ENCODE data around the gene PSEN2. TPM values are rescaled to one million over a fixed set of nuclear protein-coding genes. Genes with fewer than 3 reads are reported as not detected.

The PSEN2 gene
- total and polyA plus RNA-seq, 2 of the 8 experiments (the other 6 are each of a cell fraction or from before 2014, with no cell fraction given): 22.9 to 29.0 TPM

DNA sequence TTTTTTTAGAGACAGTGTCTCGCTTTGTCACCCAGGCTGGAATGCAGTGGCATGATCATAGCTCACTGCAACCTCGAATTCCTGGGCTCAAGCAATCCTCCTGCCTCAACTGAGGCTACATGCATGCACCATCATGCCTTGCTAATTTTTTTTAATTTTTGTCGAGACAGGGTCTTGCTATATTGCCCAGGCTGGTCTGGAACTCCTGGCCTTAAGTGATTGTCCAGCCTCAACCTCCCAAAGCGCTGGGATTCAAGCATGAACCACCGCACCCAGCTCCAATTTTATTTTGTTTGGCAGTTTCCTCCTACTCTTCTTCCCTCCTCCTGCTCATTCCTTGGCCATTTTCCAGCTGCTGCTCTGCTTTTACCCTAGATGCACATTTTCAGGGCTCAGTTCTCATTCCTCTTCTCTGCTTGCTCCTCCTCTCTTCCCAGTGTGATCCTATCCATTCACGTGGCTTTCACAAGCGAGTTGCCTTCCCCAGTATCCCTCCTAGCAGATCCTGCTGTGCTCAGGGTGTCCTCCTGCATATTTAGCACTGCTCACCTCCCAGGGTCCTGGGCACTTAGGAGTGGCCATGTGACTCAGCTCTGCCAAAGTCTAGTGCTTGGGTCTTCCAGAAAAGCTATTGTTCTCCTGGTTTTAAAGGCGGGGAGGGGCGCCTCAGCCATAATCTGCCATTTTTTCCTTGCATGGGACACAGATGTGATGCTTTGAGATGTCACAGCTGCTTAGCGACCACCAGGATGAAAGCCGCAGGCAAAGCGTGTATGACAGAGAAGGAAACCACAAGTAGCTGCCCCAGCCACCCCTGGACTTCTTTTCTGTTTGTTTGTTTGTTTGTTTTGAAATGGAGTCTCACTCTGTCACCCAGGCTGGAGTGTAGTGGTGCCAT is 33.7 kb downstream of the PSEN2 start:
- Histone ChIP-seq H3K27ac (ENCODE audit: low read depth, low read length) (no peak overlapping the region), H2BK20ac (ENCODE audit: low read length) (no peak overlapping the region), H3K9me3 (ENCODE audit: insufficient read depth in 2 of 2, low read depth in 1 of 2, low read length in 1 of 2) (no peaks in the 10 kb centered on the region), H3K18ac (ENCODE audit: extremely low read depth, low read length) (no peak overlapping the region), H2BK120ac (replicated peaks; ENCODE audit: low read depth, low read length) (no peak overlapping the region), H3K4ac (replicated peaks; ENCODE audit: insufficient read length, low read depth, low read length) (no peak overlapping the region), H3K56ac (replicated peaks; ENCODE audit: insufficient read length, low read depth, low read length) (no peak overlapping the region), H2BK15ac (ENCODE audit: low read length) (no peak overlapping the region), H4K8ac (ENCODE audit: extremely low read depth, insufficient read depth, low read length) (no peak overlapping the region), H4K20me1 (replicated peaks in 1 of 2; ENCODE audit: control insufficient read depth in 1 of 2, insufficient read depth in 2 of 2, low read length in 2 of 2) (no peaks in the 10 kb centered on the region), H2AK5ac (ENCODE audit: low read depth, low read length) (no peak overlapping the region), H2BK12ac (ENCODE audit: low read depth, low read length) (no peak overlapping the region), H3K27me3 (replicated peaks in 1 of 4; ENCODE audit: control insufficient read depth in 3 of 4, extremely low read depth in 1 of 4, insufficient read depth in 3 of 4, low read length in 3 of 4) (no peaks in the 10 kb centered on the region), H3K79me1 (ENCODE audit: low read depth, low read length) (no peaks in the 10 kb centered on the region), H4K91ac (replicated peaks; ENCODE audit: insufficient read length, low read length) (no peak overlapping the region), H3K14ac (ENCODE audit: insufficient read length) (no peak overlapping the region), H3K4me3 (ENCODE audit: extremely low read depth in 1 of 4, insufficient read depth in 2 of 4, low read depth in 3 of 4, low read length in 4 of 4) (no peak overlapping the region), H4K5ac (ENCODE audit: insufficient read length, low read depth, low read length) (no peak overlapping the region), H3K9ac (replicated peaks in 1 of 4; ENCODE audit: extremely low read depth in 1 of 4, low read depth in 3 of 4, low read length in 3 of 4) (no peak overlapping the region), H3K4me1 (replicated peaks in 1 of 4; ENCODE audit: control insufficient read depth in 3 of 4, insufficient read depth in 4 of 4, low read length in 3 of 4) (no peaks in the 10 kb centered on the region), H2AFZ (ENCODE audit: low read length) (no peak overlapping the region), H2BK5ac (ENCODE audit: low read depth, low read length) (no peak overlapping the region), H3K36me3 (ENCODE audit: control insufficient read depth in 2 of 4, insufficient read depth in 4 of 4, low read length in 3 of 4) (peaks cover 0 to 4% (median 0%) of the 10 kb centered on the region in 4 experiments; a peak in 2 of 8 replicates), H3K23ac (ENCODE audit: insufficient read length) (no peak overlapping the region), H3K4me2 (ENCODE audit: insufficient read depth in 1 of 2, low read depth in 2 of 2, low read length in 2 of 2) (no peak overlapping the region), H3K79me2 (ENCODE audit: control insufficient read depth in 1 of 2, insufficient read depth in 2 of 2, low read length in 2 of 2) (no peaks in the 10 kb centered on the region), H3K23me2 (ENCODE audit: low read depth, low read length) (no peaks in the 10 kb centered on the region)
- CTCF ChIA-PET (ENCODE audit: partially characterized antibody): interaction anchor here (2.0 kb wide), 1 partner anchor 8 kb away, joined by 8 read pairs; no protein-coding TSS in a partner anchor
- FAIRE-seq (no peak), DNase-seq (ENCODE audit: low read depth in 1 of 2, low spot score in 2 of 2) (no peak)
- POLR2A ChIA-PET (ENCODE audit: partially characterized antibody): no interaction called here
- 89% methylated on average over 12 of the region's 12 CpGs; no CpG with 5 or more reads in 1 of the 2 experiments for WGBS, 2 experiments (ENCODE audit: extremely low coverage in 1 of 2, insufficient coverage in 1 of 2, insufficient read length in 1 of 2, insufficient replicate concordance in 2 of 2, low coverage in 1 of 2, low lambda C conversion rate in 2 of 2, missing lambda C conversion rate in 1 of 2)
- TF ChIP-seq SP2 (IDR thresholded peaks at IDR 0.05; ENCODE audit: low read length): no peak
- no peak for TF ChIP-seq JUN (IDR thresholded peaks at IDR 0.05; ENCODE audit: low read depth, low read length)
- no peak for TF ChIP-seq EZH2 (IDR thresholded peaks at IDR 0.05; ENCODE audit: low read depth, low read length, severe bottlenecking)
- no peak for TF ChIP-seq HDAC6 (IDR thresholded peaks at IDR 0.05; ENCODE audit: low read depth, low read length)
- no peak for TF ChIP-seq KDM5A (IDR thresholded peaks at IDR 0.05; ENCODE audit: low read length)
- no peak for TF ChIP-seq RBBP5 (IDR thresholded peaks at IDR 0.05; ENCODE audit: borderline replicate concordance, low read depth, low read length)
- no peak for TF ChIP-seq SUZ12 (IDR thresholded peaks at IDR 0.05; ENCODE audit: low read length)
- TF ChIP-seq GTF2F1 (IDR thresholded peaks at IDR 0.05; ENCODE audit: borderline replicate concordance, low read depth, low read length): no peak
- no peak for TF ChIP-seq RAD21 (IDR thresholded peaks at IDR 0.05 in 1 of 2, conservative IDR thresholded peaks at IDR 0.05 in 1 of 2; ENCODE audit: low read depth in 2 of 2, low read length in 2 of 2)
- TF ChIP-seq RFX5 (IDR thresholded peaks at IDR 0.05; ENCODE audit: borderline replicate concordance, low read depth, low read length): no peak
- TF ChIP-seq SRF (IDR thresholded peaks at IDR 0.05; ENCODE audit: low read depth, low read length): no peak
- TF ChIP-seq MAFK (IDR thresholded peaks at IDR 0.05; ENCODE audit: low read depth, low read length): no peak
